ENCODE results near the gene PNPLA6. TPM values are rescaled to one million over a fixed set of nuclear protein-coding genes. Genes with fewer than 3 reads are reported as not detected.

The PNPLA6 gene
- total RNA-seq, 4 donors from 2014 or later, result 39.7 to 74.1 (median 50.1) TPM

DNA sequence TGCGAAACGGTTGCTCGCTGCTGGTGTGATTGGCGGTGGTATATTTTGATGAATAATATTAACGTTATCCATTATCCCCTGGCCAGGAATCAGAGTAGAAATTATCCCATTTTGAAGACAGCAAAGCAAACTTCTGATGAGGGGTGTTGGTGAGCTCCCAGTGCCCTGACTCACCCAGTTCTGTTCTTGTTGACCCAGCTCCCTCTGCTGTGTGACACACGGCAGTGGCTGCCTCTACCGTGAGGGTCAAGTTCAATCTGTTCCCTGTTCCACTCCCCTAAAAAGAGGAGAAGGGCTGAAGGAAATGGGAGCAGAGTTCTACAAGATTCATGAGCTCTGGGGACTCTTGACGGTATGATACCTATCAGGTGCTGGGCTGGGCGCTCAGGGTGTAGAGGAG, 62.2 kb downstream of the PNPLA6 start:
- TF ChIP-seq, protein P1, sequence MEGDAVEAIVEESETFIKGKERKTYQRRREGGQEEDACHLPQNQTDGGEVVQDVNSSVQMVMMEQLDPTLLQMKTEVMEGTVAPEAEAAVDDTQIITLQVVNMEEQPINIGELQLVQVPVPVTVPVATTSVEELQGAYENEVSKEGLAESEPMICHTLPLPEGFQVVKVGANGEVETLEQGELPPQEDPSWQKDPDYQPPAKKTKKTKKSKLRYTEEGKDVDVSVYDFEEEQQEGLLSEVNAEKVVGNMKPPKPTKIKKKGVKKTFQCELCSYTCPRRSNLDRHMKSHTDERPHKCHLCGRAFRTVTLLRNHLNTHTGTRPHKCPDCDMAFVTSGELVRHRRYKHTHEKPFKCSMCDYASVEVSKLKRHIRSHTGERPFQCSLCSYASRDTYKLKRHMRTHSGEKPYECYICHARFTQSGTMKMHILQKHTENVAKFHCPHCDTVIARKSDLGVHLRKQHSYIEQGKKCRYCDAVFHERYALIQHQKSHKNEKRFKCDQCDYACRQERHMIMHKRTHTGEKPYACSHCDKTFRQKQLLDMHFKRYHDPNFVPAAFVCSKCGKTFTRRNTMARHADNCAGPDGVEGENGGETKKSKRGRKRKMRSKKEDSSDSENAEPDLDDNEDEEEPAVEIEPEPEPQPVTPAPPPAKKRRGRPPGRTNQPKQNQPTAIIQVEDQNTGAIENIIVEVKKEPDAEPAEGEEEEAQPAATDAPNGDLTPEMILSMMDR (IDR thresholded peaks at IDR 0.05), result peak in 1 of 6 experiments; percentile 6
- no peak for TF ChIP-seq POLR2A (IDR thresholded peaks at IDR 0.05)
- Histone ChIP-seq H3K27ac (no peak overlapping the region), H3K36me3 (no peaks in the 10 kb centered on the region), H3K9me3 (no peaks in the 10 kb centered on the region), H3K4me1 (peaks cover under 1 to 35% (median 5%) of the 10 kb centered on the region in 3 donors), H3K27me3 (peaks cover 0 to 78% (median 0%) of the 10 kb centered on the region in 4 donors), H3K4me3 (peak overlapping the region in 2 of 4 donors; percentile 56 to 66)
- intact Hi-C loops (cut with DNase I), result no loop called here
- DNase-seq, result no peak
- 64 to 67% methylated on average over 8 of the region's 9 CpGs for WGBS, 2 donors

DNA sequence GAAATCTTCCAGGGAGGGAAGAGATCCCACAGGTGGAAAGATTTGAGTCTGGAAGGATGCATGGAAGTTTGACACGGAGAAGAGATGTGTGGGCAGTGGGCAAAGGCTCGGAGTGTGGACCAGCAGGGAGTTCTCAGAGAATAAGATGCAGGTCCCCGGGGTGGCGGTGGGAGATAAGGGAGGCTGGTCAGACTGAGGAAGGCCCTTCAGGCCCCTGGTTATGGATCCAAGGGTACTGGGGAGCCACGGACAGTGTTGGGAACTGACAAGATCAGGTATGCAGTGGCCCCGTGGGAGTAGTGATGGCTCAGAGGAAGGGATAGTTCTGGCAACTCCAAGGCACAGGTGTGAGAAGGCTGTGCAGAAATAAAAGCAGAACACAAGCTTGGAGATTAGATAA, 62.7 kb downstream of the PNPLA6 start:
- 71 to 77% methylated on average over 6 of the region's 6 CpGs for WGBS, 2 donors
- Histone ChIP-seq H3K27me3 (peaks cover 0 to 79% (median 0%) of the 10 kb centered on the region in 4 donors), H3K4me1 (peaks cover 4 to 40% (median 5%) of the 10 kb centered on the region in 3 donors), H3K4me3 (no peak overlapping the region), H3K27ac (no peak overlapping the region), H3K36me3 (no peaks in the 10 kb centered on the region), H3K9me3 (no peaks in the 10 kb centered on the region)
- DNase-seq, result no peak
- TF ChIP-seq, protein P1 (IDR thresholded peaks at IDR 0.05), result no peak
- no peak for TF ChIP-seq POLR2A (IDR thresholded peaks at IDR 0.05)
- intact Hi-C loops (cut with DNase I), result no loop called here

DNA sequence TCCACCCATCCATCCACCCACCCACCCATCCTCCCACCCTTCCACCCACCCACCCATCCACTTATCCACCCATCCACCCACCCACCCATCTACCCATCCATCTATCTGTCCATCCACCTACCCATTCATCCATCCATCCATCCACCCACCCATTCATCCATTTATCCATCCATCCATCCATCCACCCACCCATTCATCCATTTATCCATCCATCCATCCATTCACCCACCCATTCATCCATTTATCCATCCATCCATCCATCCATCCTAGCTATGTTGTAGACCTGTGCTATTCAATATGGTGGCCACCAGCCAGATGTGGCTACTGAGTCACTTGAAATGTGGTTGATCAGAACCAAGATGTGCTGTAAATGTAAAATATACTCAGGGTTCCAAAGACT, 65.2 kb downstream of the PNPLA6 start:
- H3K9me3 ChIP-seq, result no peaks in the 10 kb centered on the region
- H3K4me1 ChIP-seq, result peaks cover 4 to 40% (median 5%) of the 10 kb centered on the region in 3 donors
- no peak for DNase-seq
- no peak overlapping the region for H3K27ac ChIP-seq
- TF ChIP-seq POLR2A (IDR thresholded peaks at IDR 0.05), result no peak
- TF ChIP-seq, protein P1 (IDR thresholded peaks at IDR 0.05), result no peak
- H3K27me3 ChIP-seq, result peaks cover 0 to 77% (median 0%) of the 10 kb centered on the region in 4 donors
- intact Hi-C loops (cut with DNase I), result no loop called here
- H3K4me3 ChIP-seq, result no peak overlapping the region
- peaks cover 0 to 6% (median 0%) of the 10 kb centered on the region in 3 donors for H3K36me3 ChIP-seq

DNA sequence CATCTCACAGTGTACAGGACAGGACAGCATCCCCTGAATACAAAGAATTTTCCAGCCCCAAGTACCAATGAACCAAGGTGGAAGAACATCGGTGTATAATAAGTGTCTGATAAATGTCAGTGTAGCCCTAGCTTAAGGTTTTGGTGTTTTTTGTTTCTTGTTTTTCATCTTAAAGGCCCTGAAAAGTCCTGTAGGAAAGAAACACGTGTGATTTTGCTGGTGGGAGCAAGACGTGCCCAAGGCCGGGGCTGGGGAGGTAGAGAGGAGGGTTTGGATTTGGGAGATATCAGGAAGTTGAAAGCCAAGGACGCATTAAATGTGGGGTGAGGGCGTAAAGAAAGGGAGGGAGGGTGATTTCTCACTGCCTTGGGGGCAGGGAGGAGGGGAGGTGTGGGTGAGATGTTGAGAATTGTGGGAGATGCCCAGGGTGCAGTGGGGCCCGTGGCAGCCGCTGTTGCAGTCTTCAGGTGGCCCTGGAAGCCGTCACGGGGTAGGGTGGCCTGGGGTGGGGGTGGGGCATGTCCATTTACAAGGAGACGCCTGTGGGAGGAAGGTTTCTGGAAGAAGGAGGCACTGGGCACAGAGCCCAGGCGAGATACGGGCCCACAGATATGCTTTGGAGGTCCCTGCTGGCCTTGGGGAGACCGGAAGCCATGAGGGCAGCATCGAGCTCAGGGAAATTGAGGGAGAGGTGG, 66.9 kb downstream of the PNPLA6 start:
- DNase-seq, result no peak
- Histone ChIP-seq H3K27me3 (peaks cover 0 to 74% (median 0%) of the 10 kb centered on the region in 4 donors), H3K9me3 (no peaks in the 10 kb centered on the region), H3K4me1 (peaks cover 0 to 27% (median 4%) of the 10 kb centered on the region in 3 donors), H3K27ac (peak overlapping the region in 1 of 4 donors; percentile 42), H3K36me3 (peaks cover 0 to 21% (median 0%) of the 10 kb centered on the region in 3 donors), H3K4me3 (no peak overlapping the region)
- intact Hi-C loops (cut with DNase I), result no loop called here
- WGBS, 2 donors, result 36 to 40% methylated on average over 13 to 15 of the region's 15 CpGs
- TF ChIP-seq, protein P1 (IDR thresholded peaks at IDR 0.05), result no peak
- TF ChIP-seq POLR2A (IDR thresholded peaks at IDR 0.05), result no peak

DNA sequence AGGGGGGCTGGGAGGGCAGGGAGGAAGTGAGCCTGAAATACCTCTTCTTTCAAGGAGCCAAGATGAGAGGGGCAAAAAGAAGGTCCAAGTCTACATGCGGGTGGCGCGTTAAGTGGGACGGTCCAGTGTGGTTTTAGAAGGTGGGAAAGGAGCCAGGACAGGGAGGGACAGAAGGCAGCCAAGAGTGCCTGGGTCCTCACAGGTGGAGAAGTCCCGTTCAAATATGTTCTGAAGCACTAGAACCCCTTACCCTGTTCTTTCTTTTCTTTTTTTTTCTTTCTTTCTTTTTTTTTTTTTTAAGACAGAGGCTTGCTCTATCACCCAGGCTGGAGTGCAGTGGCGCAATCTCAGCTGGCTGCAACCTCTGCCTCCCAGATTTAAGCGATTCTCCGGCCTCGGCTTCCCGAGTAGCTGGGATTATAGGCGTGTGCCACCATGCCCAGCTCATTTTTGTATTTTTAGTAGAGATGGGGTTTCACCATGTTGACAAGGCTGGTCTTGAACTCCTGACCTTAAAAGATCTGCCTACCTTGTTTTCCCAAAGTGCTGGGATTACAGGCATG, 67.5 kb downstream of the PNPLA6 start:
- peaks cover 0 to 22% (median 4%) of the 10 kb centered on the region in 3 donors for H3K4me1 ChIP-seq
- H3K27me3 ChIP-seq, result peaks cover 0 to 68% (median 0%) of the 10 kb centered on the region in 4 donors
- H3K36me3 ChIP-seq, result peaks cover 0 to 27% (median 0%) of the 10 kb centered on the region in 3 donors
- TF ChIP-seq, protein P1 (IDR thresholded peaks at IDR 0.05), result no peak
- no peak for TF ChIP-seq POLR2A (IDR thresholded peaks at IDR 0.05)
- H3K9me3 ChIP-seq, result no peaks in the 10 kb centered on the region
- H3K27ac ChIP-seq, result peak overlapping the region in 1 of 4 donors; percentile 42
- 46 to 71% methylated on average over 11 of the region's 11 CpGs for WGBS, 2 donors
- no peak for DNase-seq
- intact Hi-C loops (cut with DNase I), result no loop called here
- H3K4me3 ChIP-seq, result no peak overlapping the region
